Activated CD4-positive, alpha-beta T cell treated with anti-CD3 and anti-CD28 coated beads, Interleukin-2, amount 10 ng/mL, durations not matched to agents 7 days and 5 days (primary cell): ENCODE data around the gene ZMYND19. TPM values are rescaled to one million over a fixed set of nuclear protein-coding genes. Genes with fewer than 3 reads are reported as not detected.
"Not testable (repeated sequence)": the region's sequence is repeated elsewhere in the genome, so short reads cannot be mapped to it uniquely, and the experiment has no call there.

Source experiments
- CTCF ChIA-PET: fragments of 350-600 bp; sonication (Branson Sonifier 250); formaldehyde crosslinking; loops from one replicate; lab custom pipeline; 2021; ENCODE audit warnings: antibody characterized with exemption; lab: Charles Lee
- POLR2A ChIA-PET: fragments of 350-600 bp; sonication (Branson Sonifier 250); formaldehyde crosslinking; loops from one replicate; lab custom pipeline; 2021; ENCODE audit warnings: antibody characterized with exemption; lab: Charles Lee
- DNase-seq: peaks from one replicate; pipeline ENCODE4 v3.0.0-alpha.2; 2020
- H3K27ac Mint-ChIP-seq: one replicate; pipeline ENCODE4 v1.8.0; 2021; ENCODE audit warnings: mild to moderate bottlenecking, moderate library complexity, mixed read lengths
- H3K27me3 Mint-ChIP-seq: one replicate; pipeline ENCODE4 v1.8.0; 2021; ENCODE audit warnings: mixed read lengths
- H3K36me3 Mint-ChIP-seq: one replicate; pipeline ENCODE4 v1.8.0; 2021; ENCODE audit warnings: low read depth, mixed read lengths
- H3K4me1 Mint-ChIP-seq: one replicate; pipeline ENCODE4 v1.8.0; 2021; ENCODE audit warnings: mixed read lengths
- H3K4me3 Mint-ChIP-seq: one replicate; pipeline ENCODE4 v1.8.0; 2021; ENCODE audit warnings: mild to moderate bottlenecking, moderate library complexity, mixed read lengths
- H3K9me3 Mint-ChIP-seq: one replicate; pipeline ENCODE4 v1.8.0; 2021; ENCODE audit warnings: mixed read lengths
- total RNA-seq, 2 experiments: library from RNA; stranded (reverse); gene quantifications; one replicate each; pipeline ENCODE4 v1.2.3, GENCODE V29; 2021

The ZMYND19 gene
- 10 to 100 TPM; 24.7 to 26.5 TPM for total RNA-seq

DNA sequence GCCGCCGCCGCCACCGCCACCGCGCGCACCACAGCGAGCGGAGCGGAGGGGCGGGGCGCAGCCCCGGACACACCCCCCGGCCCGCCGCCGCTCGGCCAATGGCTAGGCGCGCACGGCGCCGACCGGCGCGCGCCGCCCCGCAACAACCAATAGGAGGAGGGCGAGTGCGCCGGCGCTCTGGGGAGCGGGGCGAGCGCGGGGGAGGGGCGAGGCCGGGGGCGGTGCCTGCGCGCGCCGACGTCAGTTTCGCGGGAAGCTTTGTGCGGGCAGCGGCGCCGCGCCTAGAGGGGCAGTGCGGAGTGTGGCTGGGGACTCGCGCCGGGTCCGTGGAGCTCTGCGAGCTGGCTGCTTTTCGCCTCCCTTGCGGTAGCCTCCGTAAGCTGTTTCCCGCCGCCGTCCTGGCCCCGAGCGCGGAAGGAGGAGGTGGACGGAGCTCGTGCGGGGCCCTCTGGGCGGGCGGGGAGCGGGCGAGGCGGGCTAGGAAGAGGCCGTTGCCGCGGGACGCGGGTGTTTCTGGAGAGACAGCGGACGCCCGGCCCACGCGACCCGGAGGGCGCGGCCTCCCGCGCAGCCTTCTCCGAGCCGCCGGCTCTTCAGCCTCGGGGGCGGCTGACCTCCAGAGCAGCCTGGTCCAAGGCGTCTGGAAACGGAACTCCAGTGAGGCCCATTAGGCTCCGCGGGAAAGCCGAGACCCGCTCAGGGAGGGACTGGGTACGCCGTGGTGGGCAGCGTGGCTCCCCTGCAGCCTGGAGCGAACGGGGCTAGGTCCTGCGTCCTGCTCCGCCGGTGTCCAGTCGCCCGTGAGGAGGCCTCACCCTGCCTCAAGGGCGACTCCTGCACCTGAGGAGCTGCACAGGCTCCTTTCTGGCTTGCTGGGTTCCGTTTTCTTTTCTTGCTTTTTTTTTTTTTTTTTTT, at the start of gene ZMYND19:
Gene ZMYND19, minus strand, starts transcription at position 44 of the 915 bp plus-strand sequence. CDS start 249 bp downstream, outside the sequence.
- ChIA-PET POLR2A (interaction anchor here (0.6 to 1.2 kb wide), 2 partner anchors 12 to 31 kb away, joined by 3 read pairs; partner anchors contain the start of gene DPH7), CTCF (interaction anchor here (0.7 to 4.5 kb wide), 3 partner anchors 12 to 325 kb away, joined by 3 to 37 read pairs (median 3); partner anchors contain the start of genes DPH7 and EXD3)
- peak within 1 kb of the TSS; percentile 92 for H3K27ac Mint-ChIP-seq
- H3K4me3 Mint-ChIP-seq = peak within 1 kb of the TSS; percentile 94
- H3K36me3 Mint-ChIP-seq = peaks cover 10% of the 10 kb centered on the region
- peaks cover 25% of the 10 kb centered on the region for H3K4me1 Mint-ChIP-seq
- DNase-seq = peak; percentile 88
- H3K9me3 Mint-ChIP-seq = no peaks in the 10 kb centered on the region
- no peaks in the 10 kb centered on the region for H3K27me3 Mint-ChIP-seq

- Mint-ChIP-seq H3K4me3 (peak overlapping the region; percentile 76), H3K4me1 (peaks cover 43% of the 10 kb centered on the region), H3K27ac (peak overlapping the region; percentile 93), H3K27me3 (no peaks in the 10 kb centered on the region), H3K36me3 (peaks cover 24% of the 10 kb centered on the region), H3K9me3 (no peaks in the 10 kb centered on the region)
- POLR2A ChIA-PET = no interaction called here
- CTCF ChIA-PET = no interaction called here
- no peak for DNase-seq
Observed at GRCh38 chr9:137639303-137640051, 49.2 kb upstream of the ZMYND19 start.

GRCh38 chr9:137638680-137639079, 48.4 kb upstream of the ZMYND19 start:
- Mint-ChIP-seq H3K27ac (peak overlapping the region; percentile 93), H3K4me3 (peak overlapping the region; percentile 76), H3K36me3 (peaks cover 20% of the 10 kb centered on the region), H3K27me3 (no peaks in the 10 kb centered on the region), H3K4me1 (peaks cover 45% of the 10 kb centered on the region), H3K9me3 (no peaks in the 10 kb centered on the region)
- ChIA-PET CTCF (interaction anchor here (0.8 kb wide), 1 partner anchor 8 kb away, joined by 4 read pairs; no protein-coding TSS in a partner anchor), POLR2A (no interaction called here)
- no peak for DNase-seq

DNA sequence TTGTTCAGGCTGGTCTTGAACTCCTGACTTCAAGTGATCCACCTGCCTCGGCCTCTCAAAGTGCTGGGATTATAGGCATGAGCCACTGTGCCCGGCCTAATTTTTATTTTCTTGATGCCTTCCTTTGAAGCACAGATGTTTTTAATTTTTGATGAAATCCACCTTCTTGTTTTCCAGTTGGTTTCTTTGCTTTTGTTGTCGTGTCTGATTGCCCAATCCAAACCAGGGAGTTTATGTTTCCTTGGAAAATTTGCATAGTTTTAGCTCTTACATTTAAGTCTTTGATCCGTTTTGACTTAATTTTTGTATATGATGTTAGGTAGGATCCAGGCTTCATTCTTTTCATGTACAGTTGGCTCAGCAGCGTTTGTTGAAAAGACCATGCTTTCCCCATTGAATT, 43.7 kb upstream of the ZMYND19 start:
- no peaks in the 10 kb centered on the region for H3K27me3 Mint-ChIP-seq
- no peak for DNase-seq
- no peak overlapping the region for H3K27ac Mint-ChIP-seq
- CTCF ChIA-PET = interaction anchor here (0.6 kb wide), 1 partner anchor 39 kb away, joined by 4 read pairs; no protein-coding TSS in a partner anchor
- H3K4me1 Mint-ChIP-seq = peaks cover 46% of the 10 kb centered on the region
- no peaks in the 10 kb centered on the region for H3K9me3 Mint-ChIP-seq
- no peak overlapping the region for H3K4me3 Mint-ChIP-seq
- H3K36me3 Mint-ChIP-seq = peaks cover 12% of the 10 kb centered on the region
- POLR2A ChIA-PET = no interaction called here

DNA sequence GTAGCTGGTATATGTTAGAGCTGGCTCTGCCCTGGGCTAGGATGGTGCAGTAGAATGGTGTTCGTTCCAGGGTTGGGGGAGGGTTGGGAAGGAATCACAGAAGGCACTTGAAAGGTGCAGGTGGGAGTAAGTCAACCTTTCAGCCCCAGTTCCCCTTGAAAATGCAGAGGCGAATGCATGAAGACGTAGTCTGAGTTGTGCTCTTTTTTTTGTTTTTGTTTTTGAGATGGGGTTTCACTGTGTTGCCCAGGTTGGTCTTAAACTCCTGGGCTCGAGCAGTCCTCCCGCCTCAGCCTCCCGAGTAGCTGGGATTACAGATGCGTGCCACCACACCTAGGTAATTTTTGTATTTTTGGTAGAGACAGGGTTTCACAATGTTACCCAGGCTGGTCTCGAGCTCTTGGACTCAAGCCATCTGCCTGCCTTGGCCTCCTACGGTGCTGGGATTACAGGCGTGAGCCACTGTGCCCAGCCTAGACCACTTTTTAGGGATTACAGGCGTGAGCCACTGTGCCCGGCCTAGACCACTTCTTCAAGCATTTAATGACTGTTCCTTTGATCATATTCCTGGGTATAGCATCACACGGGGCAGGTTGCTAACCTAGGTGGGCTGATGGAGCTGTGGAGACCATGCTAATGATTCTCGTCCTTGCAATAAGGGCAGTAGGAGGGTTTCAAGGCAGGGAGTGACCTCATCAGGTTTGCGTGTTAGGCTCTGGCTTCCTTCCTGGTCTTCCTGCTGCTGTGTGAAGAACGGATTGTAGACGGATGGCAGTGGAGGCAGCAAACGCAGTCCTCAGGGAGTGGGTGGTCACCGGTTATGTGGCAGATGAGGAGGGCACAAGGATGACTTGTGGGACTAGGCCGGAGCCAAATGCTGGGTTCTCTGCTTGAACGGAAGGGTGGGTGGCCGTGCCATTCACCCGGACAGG, 42.2 kb upstream of the ZMYND19 start:
- Mint-ChIP-seq H3K9me3 (no peaks in the 10 kb centered on the region), H3K36me3 (peaks cover 22% of the 10 kb centered on the region), H3K27me3 (no peaks in the 10 kb centered on the region), H3K4me3 (no peak overlapping the region), H3K27ac (no peak overlapping the region), H3K4me1 (peaks cover 49% of the 10 kb centered on the region)
- ChIA-PET CTCF (no interaction called here), POLR2A (no interaction called here)
- DNase-seq = no peak

- Mint-ChIP-seq H3K27ac (no peak overlapping the region), H3K4me3 (no peak overlapping the region), H3K4me1 (peaks cover 49% of the 10 kb centered on the region), H3K9me3 (no peaks in the 10 kb centered on the region), H3K36me3 (peaks cover 22% of the 10 kb centered on the region), H3K27me3 (no peaks in the 10 kb centered on the region)
- ChIA-PET POLR2A (no interaction called here), CTCF (no interaction called here)
- DNase-seq = no peak
Observed at GRCh38 chr9:137631345-137632229, 41.3 kb upstream of the ZMYND19 start.

DNA sequence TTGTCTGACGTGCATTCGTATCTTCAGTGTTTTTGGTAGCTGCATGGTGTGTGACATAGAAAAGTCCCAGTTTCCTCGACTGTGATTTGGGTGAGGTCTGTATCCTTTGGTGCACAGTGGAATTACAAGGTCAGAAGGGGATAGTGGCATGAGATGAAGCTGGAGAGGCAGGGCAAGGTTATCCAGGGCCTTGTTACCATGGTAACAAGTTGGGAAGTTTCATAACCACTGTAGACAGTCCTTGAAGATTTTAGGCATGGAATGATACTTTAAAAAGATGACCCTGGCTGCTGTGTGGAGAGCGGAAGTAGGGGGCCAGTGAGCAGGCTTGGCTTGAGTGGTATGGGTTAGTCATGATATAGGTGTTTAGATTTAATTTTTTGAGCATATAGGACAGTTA, 40.4 kb upstream of the ZMYND19 start:
- Mint-ChIP-seq H3K27ac (no peak overlapping the region), H3K4me1 (peaks cover 47% of the 10 kb centered on the region), H3K36me3 (peaks cover 19% of the 10 kb centered on the region), H3K9me3 (no peaks in the 10 kb centered on the region), H3K4me3 (no peak overlapping the region), H3K27me3 (no peaks in the 10 kb centered on the region)
- DNase-seq = no peak
- POLR2A ChIA-PET = no interaction called here
- CTCF ChIA-PET = interaction anchor here (0.9 kb wide), 1 partner anchor 16 kb away, joined by 3 read pairs; no protein-coding TSS in a partner anchor

GRCh38 chr9:137630126-137630525, 39.8 kb upstream of the ZMYND19 start:
- Mint-ChIP-seq H3K27ac (peak overlapping the region; percentile 60), H3K27me3 (no peaks in the 10 kb centered on the region), H3K36me3 (peaks cover 22% of the 10 kb centered on the region), H3K4me3 (no peak overlapping the region), H3K4me1 (peaks cover 52% of the 10 kb centered on the region), H3K9me3 (no peaks in the 10 kb centered on the region)
- CTCF ChIA-PET = interaction anchor here (0.9 kb wide), 1 partner anchor 17 kb away, joined by 3 read pairs; no protein-coding TSS in a partner anchor
- no peak for DNase-seq
- POLR2A ChIA-PET = no interaction called here

GRCh38 chr9:137627406-137627805, 37.1 kb upstream of the ZMYND19 start:
- H3K36me3 Mint-ChIP-seq = peaks cover 28% of the 10 kb centered on the region
- DNase-seq, H3K4me3 Mint-ChIP-seq, POLR2A ChIA-PET, H3K9me3 Mint-ChIP-seq, H3K27ac Mint-ChIP-seq, H3K27me3 Mint-ChIP-seq: not testable (repeated sequence)
- peaks cover 53% of the 10 kb centered on the region for H3K4me1 Mint-ChIP-seq
- CTCF ChIA-PET = interaction anchor here (2.2 kb wide), 1 partner anchor 9 kb away, joined by 5 read pairs; the partner anchor contains the start of gene EHMT1

DNA sequence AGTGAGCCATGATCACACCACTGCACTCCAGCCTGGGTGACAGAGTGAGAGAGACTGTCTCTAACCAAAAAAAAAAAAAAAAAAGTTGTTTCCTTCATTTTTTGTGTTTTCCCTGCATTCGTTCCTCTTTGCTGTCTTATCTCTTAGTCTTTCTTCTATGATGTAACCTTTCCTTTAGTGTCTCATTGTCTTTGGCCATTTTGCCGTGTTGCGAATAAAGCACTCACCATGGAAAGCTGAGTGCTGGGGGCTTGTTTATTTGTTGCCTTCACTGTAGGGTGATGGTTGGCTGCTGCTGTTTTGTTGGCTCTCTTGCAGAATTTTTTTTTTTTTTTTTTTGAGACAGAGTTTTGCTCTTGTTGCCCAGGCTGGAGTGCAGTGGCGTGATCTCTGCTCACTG, 36.2 kb upstream of the ZMYND19 start:
- Mint-ChIP-seq H3K4me3 (no peak overlapping the region), H3K36me3 (peaks cover 33% of the 10 kb centered on the region), H3K4me1 (peaks cover 52% of the 10 kb centered on the region), H3K9me3 (no peaks in the 10 kb centered on the region), H3K27ac (no peak overlapping the region), H3K27me3 (no peaks in the 10 kb centered on the region)
- no peak for DNase-seq
- ChIA-PET POLR2A (no interaction called here), CTCF (interaction anchor here (0.6 kb wide), 1 partner anchor 34 kb away, joined by 4 read pairs; no protein-coding TSS in a partner anchor)

- not testable (repeated sequence) for H3K27ac Mint-ChIP-seq, DNase-seq, H3K9me3 Mint-ChIP-seq, H3K27me3 Mint-ChIP-seq, H3K4me3 Mint-ChIP-seq
- POLR2A ChIA-PET = interaction anchor here (0.6 to 0.8 kb wide), 2 partner anchors 31 to 528 kb away, joined by 3 read pairs; no protein-coding TSS in a partner anchor
- peaks cover 52% of the 10 kb centered on the region for H3K4me1 Mint-ChIP-seq
- CTCF ChIA-PET = interaction anchor here (0.6 to 1.1 kb wide), 3 partner anchors 21 to 1944 kb away, joined by 3 to 4 read pairs (median 3); no protein-coding TSS in a partner anchor
- peaks cover 30% of the 10 kb centered on the region for H3K36me3 Mint-ChIP-seq
Observed at GRCh38 chr9:137622211-137622610, 31.9 kb upstream of the ZMYND19 start.
